Stimulated activated CD8-positive, alpha-beta memory T cell treated with anti-CD3 and anti-CD28 coated beads, Interleukin-15, amount 100 ng/mL, for 1 hour (primary cell): ENCODE results near the gene CLCA1.
"Not testable (repeated sequence)": the region's sequence is repeated elsewhere in the genome, so short reads cannot be mapped to it uniquely, and the experiment has no call there.

Experiments used
- DNase-seq: peaks from one replicate; pipeline ENCODE4 v3.0.0-alpha.2; 2020; ENCODE audit warnings: low read depth

The CLCA1 gene

DNA sequence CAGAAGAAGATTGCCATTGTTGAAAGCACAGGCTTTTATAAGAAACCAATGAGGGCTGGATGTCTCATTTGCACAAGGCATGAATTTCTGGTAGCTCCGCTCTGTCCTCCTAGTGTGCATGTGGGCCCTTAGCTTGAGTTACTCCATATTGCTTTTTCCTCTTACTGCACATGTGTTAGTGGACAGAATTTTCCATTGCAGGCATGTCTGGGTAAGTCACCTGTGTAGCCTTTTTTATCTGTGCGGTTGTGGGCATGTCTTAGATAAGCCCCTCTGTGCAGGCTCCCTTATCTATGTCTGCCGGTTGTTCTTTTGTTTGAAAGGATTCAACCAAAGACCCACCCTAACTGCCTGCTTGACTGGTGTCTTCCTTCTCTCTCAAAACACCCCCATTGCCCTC, 7.2 kb upstream of the CLCA1 start:
- no peak for DNase-seq

- no peak for DNase-seq
Observed at GRCh38 chr1:86464819-86465218, 3.9 kb upstream of the CLCA1 start.

- DNase-seq: no peak
Observed at GRCh38 chr1:86466109-86466844, 2.5 kb upstream of the CLCA1 start.

GRCh38 chr1:86466986-86467385, 1.7 kb upstream of the CLCA1 start:
- DNase-seq: no peak

- no peak for DNase-seq
Observed at GRCh38 chr1:86470859-86471258, 2.1 kb downstream of the CLCA1 start.

- DNase-seq: no peak
Observed at GRCh38 chr1:86471291-86471690, 2.6 kb downstream of the CLCA1 start.

DNA sequence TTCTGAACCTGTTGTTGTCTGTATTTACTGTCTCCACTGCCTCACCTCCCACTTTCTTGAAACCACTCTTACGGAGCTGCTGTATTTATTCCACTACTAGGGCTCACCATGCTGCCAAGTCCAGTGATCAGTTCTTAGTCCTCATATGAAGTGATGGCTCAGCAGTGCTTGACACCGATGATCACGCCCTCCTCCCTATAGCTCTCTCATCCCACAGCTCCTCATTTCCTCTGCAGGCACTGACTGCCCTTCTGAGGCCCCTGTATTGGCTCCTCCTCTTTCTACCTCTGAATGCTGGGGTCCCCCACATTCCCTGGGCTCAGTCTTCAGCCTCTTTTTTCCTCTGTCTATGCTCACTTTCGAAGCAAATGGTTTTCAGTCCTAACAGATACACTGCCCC, 3.4 kb downstream of the CLCA1 start:
- DNase-seq: no peak

- DNase-seq: no peak
Observed at GRCh38 chr1:86472767-86473166, 4.0 kb downstream of the CLCA1 start.

GRCh38 chr1:86477256-86477655, 8.5 kb downstream of the CLCA1 start:
- no peak for DNase-seq

GRCh38 chr1:86477682-86478081, 9.0 kb downstream of the CLCA1 start:
- DNase-seq: no peak

DNA sequence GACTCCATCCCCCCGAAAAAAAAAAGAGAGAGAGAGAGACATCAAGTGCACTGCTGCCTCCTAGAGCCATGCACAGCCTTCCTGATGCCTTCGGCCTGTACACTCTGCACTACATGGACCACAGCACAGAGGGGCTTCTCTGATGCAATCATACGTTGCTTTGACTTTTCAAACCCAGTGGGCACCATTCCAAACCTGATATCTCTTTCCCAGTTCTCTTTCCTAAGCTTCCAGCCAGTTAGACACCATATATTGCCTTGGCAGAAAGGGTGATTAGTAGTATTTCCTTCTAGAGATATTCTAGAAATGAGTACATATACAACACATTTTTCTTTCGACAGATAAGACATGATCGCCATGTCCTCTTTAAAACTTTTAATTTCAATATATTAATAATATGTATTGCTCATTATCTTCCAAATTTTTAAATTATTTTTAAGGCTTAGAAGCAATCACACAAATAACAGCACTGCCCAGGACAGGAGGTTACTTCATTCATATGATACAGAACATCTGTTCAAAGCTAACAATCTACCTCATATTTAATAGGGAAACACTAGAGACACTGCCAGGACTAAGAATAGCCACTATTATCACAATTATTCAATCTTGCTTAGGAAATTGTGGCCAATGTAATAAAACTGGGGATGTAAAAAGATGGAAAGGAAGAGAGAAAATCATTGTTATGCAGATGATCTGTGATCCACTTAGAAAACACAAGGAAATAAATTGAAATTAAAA, 9.9 kb downstream of the CLCA1 start:
- DNase-seq: no peak

DNA sequence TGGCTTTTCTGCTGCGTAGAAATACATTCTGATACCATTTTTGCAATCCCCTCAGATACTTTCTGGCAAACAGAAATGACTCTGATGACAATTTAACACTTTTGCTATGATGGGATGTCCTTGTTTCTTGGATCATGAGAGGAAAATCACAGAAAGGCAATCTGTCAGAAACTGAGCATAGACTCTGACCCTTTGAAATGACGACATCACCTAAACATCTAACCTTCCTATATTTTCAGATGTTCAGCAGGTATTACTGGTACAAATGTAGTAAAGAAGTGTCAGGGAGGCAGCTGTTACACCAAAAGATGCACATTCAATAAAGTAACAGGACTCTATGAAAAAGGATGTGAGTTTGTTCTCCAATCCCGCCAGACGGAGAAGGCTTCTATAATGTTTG, 13.2 kb downstream of the CLCA1 start:
- no peak for DNase-seq

- no peak for DNase-seq
Observed at GRCh38 chr1:86487131-86487810, 18.5 kb downstream of the CLCA1 start.

DNA sequence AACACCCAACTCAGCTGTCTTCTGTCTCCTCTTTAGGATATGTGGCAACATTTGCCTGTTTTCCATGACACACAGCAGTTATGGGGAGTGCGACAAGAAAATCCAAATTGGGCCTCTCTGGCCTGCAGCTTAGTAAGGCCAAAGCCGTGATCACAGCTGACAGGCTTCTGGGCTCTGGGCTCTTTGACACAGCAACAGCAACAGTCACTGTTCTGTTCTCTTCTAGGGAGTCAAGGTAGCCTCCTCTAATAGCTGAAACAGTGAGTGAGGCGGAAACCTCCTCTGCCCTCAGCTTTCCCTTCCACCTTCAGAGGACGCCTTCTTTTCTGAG, 19.0 kb downstream of the CLCA1 start:
- DNase-seq: no peak

GRCh38 chr1:86489242-86489878, 20.6 kb downstream of the CLCA1 start:
- no peak for DNase-seq

- DNase-seq: no peak
Observed at GRCh38 chr1:86491171-86491950, 22.6 kb downstream of the CLCA1 start.

- no peak for DNase-seq
Observed at GRCh38 chr1:86498281-86498680, 29.6 kb downstream of the CLCA1 start.

DNA sequence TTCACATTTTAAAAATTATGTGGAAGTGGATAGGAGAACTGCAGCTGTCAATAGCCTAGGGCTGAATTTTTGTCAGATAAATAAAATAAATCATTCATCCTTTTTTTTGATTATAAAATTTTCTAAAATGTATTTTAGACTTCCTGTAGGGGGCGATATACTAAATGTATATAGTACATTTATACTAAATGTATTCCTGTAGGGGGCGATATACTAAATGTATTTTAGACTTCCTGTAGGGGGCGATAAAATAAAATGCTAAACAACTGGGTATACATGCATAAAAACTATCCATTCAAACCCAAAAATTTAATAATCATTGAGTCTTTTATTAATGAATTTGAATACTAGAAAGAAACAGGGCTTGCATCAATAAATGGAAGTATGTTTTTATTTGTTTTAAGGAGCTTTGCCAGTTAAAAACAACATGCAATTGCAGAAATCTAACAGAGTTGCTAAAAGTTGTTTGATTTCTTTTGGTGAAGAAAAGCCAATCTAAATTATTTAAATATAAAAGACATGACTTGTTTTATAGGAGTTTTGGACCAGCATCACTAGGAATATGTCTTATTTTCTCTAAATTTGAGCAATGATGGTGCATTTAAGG, 31.4 kb downstream of the CLCA1 start:
- DNase-seq: no peak

DNA sequence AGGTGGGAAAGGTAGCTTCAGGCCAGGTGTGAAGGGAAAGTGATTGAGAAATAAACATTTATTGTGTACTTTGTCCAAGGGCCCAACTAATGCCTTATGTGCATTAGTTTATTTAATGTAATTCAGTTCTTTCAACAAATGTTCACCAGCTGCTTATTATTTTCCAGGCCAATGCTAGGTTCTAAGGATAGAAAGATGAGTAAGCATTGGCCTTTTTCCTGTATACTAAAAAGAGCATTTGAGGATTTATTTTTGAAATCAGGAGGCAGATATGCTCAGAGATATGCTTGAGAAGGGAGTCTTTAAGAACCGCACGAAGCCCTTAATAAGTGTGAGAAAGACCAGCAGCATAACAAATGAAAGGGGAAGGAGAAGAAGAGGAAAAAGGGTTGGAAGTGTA, 32.0 kb downstream of the CLCA1 start:
- no peak for DNase-seq

GRCh38 chr1:86502125-86502646, 33.5 kb downstream of the CLCA1 start:
- not testable (repeated sequence) for DNase-seq

GRCh38 chr1:86502721-86503405, 34.1 kb downstream of the CLCA1 start:
- DNase-seq: no peak
